ENCODE data around the gene PDE4B.
"Not testable (repeated sequence)": the region's sequence is repeated elsewhere in the genome, so short reads cannot be mapped to it uniquely, and the experiment has no call there.

Gene PDE4B

GRCh38 chr1:66135161-66135560 is 342.5 kb downstream of the PDE4B start:
- no peak for DNase-seq (ENCODE audit: low read depth)

DNA sequence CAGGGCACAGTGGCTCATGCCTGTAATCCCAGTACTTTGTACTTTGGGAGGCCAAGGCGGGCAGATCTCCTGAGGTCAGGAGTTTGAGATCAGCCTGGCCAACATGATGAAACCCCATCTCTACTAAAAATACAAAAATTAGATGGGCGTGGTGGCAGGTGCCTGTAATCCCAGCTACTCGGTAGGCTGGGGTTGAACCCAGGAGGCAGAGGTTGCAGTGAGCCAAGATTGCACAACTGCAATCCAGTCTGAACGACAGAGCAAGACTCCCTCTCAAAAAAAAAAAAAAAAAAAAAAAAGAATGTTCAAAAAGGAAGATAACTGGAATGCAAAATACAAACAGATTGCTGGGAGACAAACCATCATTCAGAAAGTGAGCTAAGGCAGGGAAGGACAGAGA is 343.7 kb downstream of the PDE4B start:
- DNase-seq (ENCODE audit: low read depth) = not testable (repeated sequence)

GRCh38 chr1:66137235-66137634 is 344.5 kb downstream of the PDE4B start:
- peak; percentile 16 for DNase-seq (ENCODE audit: low read depth)

DNA sequence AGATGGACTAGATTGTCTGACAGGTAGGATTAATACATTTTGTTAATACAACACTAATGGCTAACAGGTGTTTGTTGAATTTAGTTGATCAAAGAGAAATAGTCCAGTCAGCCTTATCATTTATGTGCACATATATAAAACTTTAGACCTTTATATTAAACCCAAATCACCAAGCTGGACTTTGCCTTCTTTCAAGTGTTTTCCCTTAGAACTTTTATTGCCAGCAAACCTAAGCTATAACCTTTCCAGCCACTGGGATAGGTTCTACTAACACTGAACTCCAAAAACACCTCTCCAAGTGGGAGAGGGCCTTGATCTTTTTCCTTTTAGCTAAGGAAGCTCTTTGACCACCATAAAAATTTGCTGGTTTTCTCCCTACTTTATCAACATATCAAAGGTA is 345.9 kb downstream of the PDE4B start:
- DNase-seq (ENCODE audit: low read depth) = no peak

- no peak for DNase-seq (ENCODE audit: low read depth)
These were observed 347.4 kb downstream of the PDE4B start for GRCh38 chr1:66140072-66140471.

DNA sequence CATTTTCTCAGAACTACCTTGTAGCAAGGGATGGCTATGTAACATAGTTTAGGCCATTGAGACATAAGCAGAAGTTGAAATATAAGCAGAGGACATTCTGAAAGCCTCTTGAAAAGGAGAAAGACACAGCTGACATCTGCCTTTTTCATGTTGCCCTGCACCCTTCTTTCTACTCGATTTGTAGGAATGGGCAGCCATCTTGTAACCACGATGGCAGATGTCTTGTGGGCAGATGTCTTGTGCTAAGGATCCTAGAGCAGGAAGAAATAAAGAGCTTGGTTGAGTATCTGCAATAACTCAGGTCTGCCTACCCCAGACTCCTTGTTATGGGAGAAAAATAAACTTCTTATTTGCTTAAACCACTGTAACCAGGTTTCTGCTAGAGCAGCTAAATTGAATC is 351.0 kb downstream of the PDE4B start:
- no peak for DNase-seq (ENCODE audit: low read depth)

DNA sequence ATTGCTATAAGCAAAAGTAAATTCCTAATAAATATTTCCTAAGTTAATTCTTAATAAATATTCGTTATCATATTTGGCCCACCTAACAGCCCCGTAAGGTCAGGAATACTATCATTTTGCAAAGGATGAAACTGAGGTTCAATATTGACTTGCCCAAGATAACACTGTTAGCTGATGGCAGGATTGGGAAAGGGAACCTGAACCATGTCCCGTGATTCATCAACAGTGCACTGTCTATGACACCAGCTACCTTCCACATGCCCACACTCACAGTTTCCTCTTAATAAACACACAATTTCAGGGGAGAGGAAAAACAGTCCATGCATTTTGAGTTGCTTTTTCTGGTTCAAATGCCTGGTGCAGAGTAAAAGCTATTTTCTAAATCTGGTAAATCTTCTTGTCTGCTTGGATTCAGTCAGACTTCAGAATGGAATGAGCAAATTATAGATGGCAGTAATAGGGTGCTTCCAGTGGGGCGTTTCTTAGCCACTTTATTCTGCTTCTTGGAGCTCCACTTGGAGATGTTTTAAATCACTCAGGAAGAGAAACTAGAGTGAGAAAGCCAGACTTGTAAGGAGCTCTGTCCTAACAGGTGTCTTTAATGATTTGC is 354.6 kb downstream of the PDE4B start:
- DNase-seq (ENCODE audit: low read depth) = no peak

GRCh38 chr1:66152034-66152433 is 359.3 kb downstream of the PDE4B start:
- no peak for DNase-seq (ENCODE audit: low read depth)

DNA sequence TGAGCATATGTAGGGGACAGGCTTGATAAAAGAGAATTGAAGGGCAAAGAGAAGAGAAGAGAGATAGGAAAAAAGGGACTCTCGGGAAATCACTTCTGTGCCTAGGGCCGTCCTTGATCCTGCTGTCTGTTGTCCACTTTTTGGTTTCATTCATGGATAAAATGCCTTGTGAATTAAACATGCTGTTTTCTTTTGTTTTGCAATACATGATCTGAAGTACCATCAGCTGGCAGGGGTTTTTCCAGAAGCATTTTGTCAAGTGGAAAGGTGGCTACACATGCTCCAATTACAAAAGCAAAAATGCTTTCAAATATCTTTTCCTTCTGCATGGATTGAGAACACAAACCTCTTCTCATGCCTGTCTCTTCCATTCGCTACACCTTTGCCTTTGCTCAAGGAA is 361.7 kb downstream of the PDE4B start:
- DNase-seq (ENCODE audit: low read depth) = no peak

DNA sequence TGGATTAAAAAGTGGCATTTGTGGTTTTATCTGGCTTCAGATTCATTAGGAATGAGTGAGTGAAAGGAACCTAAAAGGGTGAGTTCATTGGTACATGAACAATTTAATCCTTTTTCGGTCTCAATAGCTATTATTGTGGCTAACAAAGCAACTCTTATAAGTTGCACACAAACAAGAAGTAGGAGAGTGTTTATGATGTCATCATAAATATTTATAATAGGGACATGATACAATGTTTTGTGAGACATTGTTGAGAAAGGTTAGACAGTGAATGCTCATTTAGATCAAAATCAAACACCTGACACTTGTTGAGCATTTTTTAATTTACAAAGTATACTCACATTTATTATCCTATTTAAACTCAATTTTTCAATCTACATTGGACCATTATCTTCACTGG is 363.4 kb downstream of the PDE4B start:
- DNase-seq (ENCODE audit: low read depth) = no peak

DNA sequence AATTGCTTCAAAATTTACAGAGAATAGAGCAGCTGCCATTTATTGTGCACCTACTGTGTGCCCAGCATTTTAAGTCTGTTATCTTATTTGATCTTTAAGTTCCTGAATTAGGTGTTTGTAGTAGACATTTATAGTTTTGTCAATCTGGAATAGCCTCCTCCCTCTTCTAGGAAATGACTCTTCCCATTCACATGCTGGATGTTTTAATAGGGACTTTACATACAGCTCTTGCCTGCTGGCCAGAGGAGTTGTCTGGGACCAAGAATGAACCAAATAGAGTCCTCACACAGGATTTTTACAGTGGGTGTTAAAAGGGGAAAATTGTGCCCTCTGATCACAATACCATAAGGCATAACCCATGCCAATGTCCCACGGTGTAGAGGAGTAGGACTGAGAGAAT is 367.1 kb downstream of the PDE4B start:
- DNase-seq (ENCODE audit: low read depth) = no peak

DNA sequence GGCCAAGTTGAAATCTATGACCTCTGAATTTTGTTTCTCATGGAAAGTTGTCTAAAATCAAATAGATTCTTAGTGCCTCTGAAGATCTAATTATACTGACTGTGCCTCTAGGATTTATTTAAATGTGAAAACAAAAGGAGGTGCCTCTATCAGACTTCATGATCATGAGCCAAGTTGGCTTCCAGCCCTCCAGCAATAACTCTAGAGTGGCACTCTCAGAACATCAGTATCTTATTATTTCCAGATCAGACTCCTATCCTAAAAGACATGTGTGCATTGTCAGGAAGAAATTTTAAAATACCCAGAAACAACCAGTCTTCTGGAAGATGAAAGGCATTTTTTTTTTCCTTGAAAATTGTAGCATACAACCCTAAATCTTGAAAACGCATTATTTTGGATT is 368.0 kb downstream of the PDE4B start:
- no peak for DNase-seq (ENCODE audit: low read depth)

DNA sequence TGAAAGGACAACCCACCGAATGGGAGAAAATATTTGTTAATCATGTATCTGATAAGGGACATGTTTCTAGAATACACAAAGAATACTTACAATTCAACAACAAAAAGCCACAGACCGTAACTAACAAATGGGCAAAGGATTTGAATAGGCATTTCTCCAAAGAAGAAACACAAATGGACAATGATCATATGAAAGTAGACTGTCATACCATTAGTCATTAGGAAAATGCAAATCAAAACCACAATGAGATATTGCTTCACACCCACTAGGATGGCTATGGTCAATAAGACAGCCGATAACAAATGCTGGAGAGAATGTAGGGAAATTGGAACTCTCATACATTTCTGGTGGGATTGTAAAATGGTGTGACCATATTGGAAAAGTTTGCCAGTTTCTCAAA is 374.1 kb downstream of the PDE4B start:
- DNase-seq (ENCODE audit: low read depth) = no peak

DNA sequence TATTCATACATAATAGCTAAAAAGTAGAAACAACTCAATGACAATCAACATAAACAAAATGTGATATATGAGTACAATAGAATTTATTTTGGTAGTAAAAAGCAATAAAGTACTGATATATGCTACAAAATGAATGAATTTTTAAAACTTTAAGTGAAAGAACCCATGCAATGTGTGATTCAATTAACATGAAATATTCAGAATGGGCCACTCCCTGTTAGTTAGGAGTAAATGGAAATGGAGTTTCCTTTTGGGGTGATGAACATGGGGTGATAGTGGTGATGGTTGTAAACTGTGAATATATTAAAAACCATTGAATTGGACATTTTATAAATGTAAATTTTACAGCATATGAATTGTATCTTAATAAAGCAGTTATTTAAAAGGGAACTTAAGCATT is 374.6 kb downstream of the PDE4B start:
- no peak for DNase-seq (ENCODE audit: low read depth)

GRCh38 chr1:66168467-66168887 is 375.8 kb downstream of the PDE4B start:
- DNase-seq (ENCODE audit: low read depth) = no peak

GRCh38 chr1:66168948-66169671 is 376.4 kb downstream of the PDE4B start:
- no peak for DNase-seq (ENCODE audit: low read depth)

DNA sequence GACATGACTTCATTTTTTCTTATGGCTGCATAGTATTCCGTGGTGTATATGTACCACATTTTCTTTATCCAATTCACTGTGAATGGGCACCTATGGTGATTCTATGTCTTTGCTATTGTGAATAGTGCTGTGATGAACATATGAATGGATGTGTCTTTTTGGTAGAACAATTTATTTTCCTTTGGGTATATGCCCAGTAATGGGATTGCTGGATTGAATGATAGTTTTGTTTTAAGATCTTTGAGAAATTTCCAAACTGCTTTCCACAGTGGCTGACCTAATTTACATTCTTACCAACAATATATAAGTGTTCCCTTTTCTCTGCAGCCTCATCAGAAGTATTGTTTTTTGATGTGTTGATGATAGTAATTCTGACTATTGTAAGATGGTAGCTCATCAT is 379.6 kb downstream of the PDE4B start:
- no peak for DNase-seq (ENCODE audit: low read depth)

GRCh38 chr1:66175098-66175497 is 382.4 kb downstream of the PDE4B start:
- DNase-seq (ENCODE audit: low read depth) = no peak

DNA sequence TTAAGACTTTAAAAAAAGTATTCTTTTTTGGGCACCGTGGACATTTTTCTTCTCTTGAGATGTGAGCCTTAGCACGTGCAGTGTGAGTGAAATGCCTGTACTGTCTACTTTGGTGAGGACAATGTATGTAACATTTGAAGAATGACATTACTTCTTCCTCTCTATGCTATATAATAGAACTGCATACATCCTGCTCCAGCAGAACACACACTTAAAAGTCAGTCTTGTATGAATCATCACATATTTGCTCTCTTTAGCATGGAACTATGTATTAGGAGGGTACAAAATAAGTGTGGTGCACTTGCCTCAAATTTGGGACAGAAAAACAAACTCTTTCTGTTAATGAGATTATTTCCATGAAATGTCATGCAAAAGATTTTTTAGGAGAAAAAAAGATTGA is 382.9 kb downstream of the PDE4B start:
- no peak for DNase-seq (ENCODE audit: low read depth)

GRCh38 chr1:66176012-66176715 is 383.5 kb downstream of the PDE4B start:
- DNase-seq (ENCODE audit: low read depth) = no peak

- DNase-seq (ENCODE audit: low read depth) = no peak
These were observed 384.1 kb downstream of the PDE4B start for GRCh38 chr1:66176832-66177231.

DNA sequence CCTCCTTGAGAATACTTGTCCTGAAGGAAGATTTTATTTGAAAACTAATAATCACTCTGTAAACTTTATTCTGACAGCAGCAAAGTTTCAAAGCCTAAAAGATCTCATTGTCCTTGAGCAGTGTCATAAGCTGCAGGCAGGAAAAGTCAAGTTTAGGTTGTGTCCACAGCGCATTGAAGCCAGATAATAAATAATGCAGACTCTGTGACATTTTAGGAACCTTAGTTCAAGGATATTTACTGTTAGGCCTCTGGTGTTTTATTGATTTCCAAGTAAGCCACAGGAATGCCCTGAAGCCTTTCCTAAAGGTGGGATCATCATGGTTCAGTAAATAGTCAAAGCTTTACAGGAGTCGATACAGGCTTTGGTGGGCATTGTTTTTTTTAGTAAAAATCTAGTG is 384.8 kb downstream of the PDE4B start:
- DNase-seq (ENCODE audit: low read depth) = no peak

DNA sequence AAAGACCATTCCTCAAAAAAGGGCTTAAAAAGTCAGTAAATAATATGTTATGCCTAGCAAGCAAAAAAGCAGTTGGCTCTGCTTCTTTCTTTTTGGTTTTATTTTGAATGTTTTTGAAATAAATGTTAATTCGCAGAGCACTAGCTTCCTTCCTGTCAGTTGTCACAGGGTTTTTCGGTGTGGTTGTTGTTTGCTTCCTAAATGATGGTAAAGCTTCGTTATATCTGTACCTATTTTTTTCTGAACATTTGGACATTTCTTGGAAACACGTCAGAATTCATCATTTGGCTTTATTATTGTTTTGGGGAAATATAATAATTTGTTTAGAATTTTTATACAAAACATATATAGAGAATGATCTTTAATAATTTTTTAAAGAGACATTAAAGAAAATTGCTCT is 389.3 kb downstream of the PDE4B start:
- no peak for DNase-seq (ENCODE audit: low read depth)

Data from stromal cell of bone marrow (primary cell).